ENCODE results near the gene IP6K3.

The IP6K3 gene

GRCh38 chr6:33722103-33722623, 24.5 kb downstream of the IP6K3 start:
- DNase-seq (ENCODE audit: low spot score), result no peak

- DNase-seq (ENCODE audit: low spot score), result no peak
These were observed 25.2 kb downstream of the IP6K3 start for GRCh38 chr6:33721508-33721907.

- no peak for DNase-seq (ENCODE audit: low spot score)
These were observed 25.7 kb downstream of the IP6K3 start for GRCh38 chr6:33720998-33721397.

GRCh38 chr6:33719326-33719987, 27.2 kb downstream of the IP6K3 start:
- DNase-seq (ENCODE audit: low spot score), result no peak

GRCh38 chr6:33718713-33719112, 28.0 kb downstream of the IP6K3 start:
- DNase-seq (ENCODE audit: low spot score), result no peak

- DNase-seq (ENCODE audit: low spot score), result no peak
These were observed 28.7 kb downstream of the IP6K3 start for GRCh38 chr6:33717934-33718455.

- no peak for DNase-seq (ENCODE audit: low spot score)
These were observed 29.6 kb downstream of the IP6K3 start for GRCh38 chr6:33716890-33717632.

- DNase-seq (ENCODE audit: low spot score), result no peak
These were observed 30.3 kb downstream of the IP6K3 start for GRCh38 chr6:33716379-33716778.

GRCh38 chr6:33714385-33715040, 32.2 kb downstream of the IP6K3 start:
- DNase-seq (ENCODE audit: low spot score), result no peak

- no peak for DNase-seq (ENCODE audit: low spot score)
These were observed 32.9 kb downstream of the IP6K3 start for GRCh38 chr6:33713786-33714185.

- DNase-seq (ENCODE audit: low spot score), result no peak
These were observed 33.8 kb downstream of the IP6K3 start for GRCh38 chr6:33712914-33713313.

- DNase-seq (ENCODE audit: low spot score), result peak; percentile 98
These were observed 35.3 kb downstream of the IP6K3 start, which contains the start of gene UQCC2 for GRCh38 chr6:33711140-33712129. UQCC2 (minus strand) TSS chr6:33711700; CDS start chr6:33711686, 14 bp downstream.

- peak; percentile 12 for DNase-seq (ENCODE audit: low spot score)
These were observed 36.2 kb downstream of the IP6K3 start for GRCh38 chr6:33710296-33711121.

- no peak for DNase-seq (ENCODE audit: low spot score)
These were observed 37.0 kb downstream of the IP6K3 start for GRCh38 chr6:33709605-33710295.

- no peak for DNase-seq (ENCODE audit: low spot score)
These were observed 38.0 kb downstream of the IP6K3 start for GRCh38 chr6:33708516-33709204.

GRCh38 chr6:33707771-33708170, 38.9 kb downstream of the IP6K3 start:
- DNase-seq (ENCODE audit: low spot score), result no peak

- no peak for DNase-seq (ENCODE audit: low spot score)
These were observed 40.6 kb downstream of the IP6K3 start for GRCh38 chr6:33705955-33706725.

- DNase-seq (ENCODE audit: low spot score), result no peak
These were observed 41.3 kb downstream of the IP6K3 start for GRCh38 chr6:33705268-33705885.

Data from hematopoietic multipotent progenitor cell treated with erythropoietin and hydrocortisone succinate and interleukin-3 and kit ligand, for 17 days (in vitro differentiated cells).